HG03354 (cell line): ENCODE data around the gene SELPLG.
"Not testable (repeated sequence)": the region's sequence is repeated elsewhere in the genome, so short reads cannot be mapped to it uniquely, and the experiment has no call there.

Source experiments
- ATAC-seq: cut with Tn5 transposase; IDR thresholded peaks from one replicate; pipeline ENCODE4 v1.9.1; 2021; ENCODE audit warnings: mild to moderate bottlenecking; ENCODE audit not compliant: unreplicated experiment, poor library complexity, severe bottlenecking

SELPLG gene

DNA sequence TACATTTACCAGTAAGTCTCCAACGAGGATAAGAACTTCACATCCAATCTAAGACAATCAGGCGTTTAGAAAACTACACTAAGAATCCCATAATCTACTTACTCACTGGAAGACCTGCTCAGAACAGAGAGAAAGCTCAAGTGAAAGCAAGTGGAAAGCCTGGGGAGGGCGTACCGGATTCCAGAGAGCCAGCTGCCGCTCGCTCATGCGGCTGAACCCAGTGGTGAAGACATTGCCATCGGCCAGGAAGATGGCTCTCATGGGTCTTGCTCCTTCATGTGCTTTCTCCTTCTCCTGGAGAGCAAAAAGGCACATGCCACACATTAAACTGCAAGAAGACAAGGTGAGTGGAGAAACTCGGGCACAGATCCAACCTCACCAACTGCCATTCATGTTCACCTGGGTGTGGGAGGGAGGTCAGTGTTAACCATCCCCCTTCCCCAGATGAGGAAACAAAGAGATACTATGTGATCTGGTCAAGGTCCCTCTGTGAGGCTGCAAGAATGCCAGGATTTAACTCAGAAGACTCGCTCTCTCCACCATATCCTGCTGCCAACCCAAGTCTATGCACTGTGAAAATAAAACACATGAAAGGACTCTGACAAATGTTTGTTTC lies 23.5 kb upstream of the SELPLG start:
- no peak for ATAC-seq

- ATAC-seq = not testable (repeated sequence)
Observed at GRCh38 chr12:108656247-108656646, 22.6 kb upstream of the SELPLG start.

- not testable (repeated sequence) for ATAC-seq
Observed at GRCh38 chr12:108655812-108656175, 22.1 kb upstream of the SELPLG start.

- not testable (repeated sequence) for ATAC-seq
Observed at GRCh38 chr12:108654622-108655021, 20.9 kb upstream of the SELPLG start.

GRCh38 chr12:108653922-108654321 lies 20.2 kb upstream of the SELPLG start:
- ATAC-seq = no peak

DNA sequence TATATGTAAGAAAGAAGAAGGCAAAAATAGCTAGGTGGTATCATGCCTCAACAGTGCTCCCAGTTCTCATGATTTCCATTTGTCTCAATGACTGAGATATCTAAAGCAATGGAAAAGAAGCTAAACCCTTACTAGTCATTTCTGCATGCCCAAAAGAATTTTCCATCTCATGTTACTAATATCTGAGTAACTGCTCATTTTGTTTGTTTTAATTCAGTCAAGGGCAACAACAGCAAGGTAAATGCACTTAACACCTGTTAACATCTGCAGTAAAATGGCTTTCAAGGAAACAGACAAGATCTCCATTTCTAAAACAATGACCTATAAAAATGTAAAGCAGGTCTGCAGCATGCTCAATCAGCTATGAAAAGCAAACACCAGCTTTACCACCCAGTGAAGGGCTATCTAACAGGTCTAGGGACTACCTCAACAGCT lies 19.4 kb upstream of the SELPLG start:
- no peak for ATAC-seq

GRCh38 chr12:108650083-108650482 lies 16.4 kb upstream of the SELPLG start:
- ATAC-seq = no peak

DNA sequence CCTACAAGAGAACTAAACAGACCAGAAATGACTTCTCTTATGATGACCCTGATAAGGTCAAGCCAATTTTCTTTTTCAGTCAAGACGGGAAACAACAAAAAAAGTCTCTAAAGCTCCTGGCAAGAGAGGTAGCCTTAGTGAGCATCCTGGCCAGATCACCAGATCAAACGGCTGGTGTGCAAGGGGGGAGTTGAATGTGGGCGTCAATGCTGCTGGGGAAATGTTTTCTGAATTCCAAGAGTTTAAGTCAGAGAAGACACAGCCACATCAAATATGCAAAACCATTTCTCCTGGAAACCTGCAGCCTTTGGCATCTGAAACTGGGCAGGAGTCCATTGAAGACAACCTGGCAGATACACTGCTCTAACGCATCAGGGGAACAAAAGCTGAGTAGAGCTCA lies 16.0 kb upstream of the SELPLG start:
- no peak for ATAC-seq

- no peak for ATAC-seq
Observed at GRCh38 chr12:108649126-108649525, 15.4 kb upstream of the SELPLG start.

DNA sequence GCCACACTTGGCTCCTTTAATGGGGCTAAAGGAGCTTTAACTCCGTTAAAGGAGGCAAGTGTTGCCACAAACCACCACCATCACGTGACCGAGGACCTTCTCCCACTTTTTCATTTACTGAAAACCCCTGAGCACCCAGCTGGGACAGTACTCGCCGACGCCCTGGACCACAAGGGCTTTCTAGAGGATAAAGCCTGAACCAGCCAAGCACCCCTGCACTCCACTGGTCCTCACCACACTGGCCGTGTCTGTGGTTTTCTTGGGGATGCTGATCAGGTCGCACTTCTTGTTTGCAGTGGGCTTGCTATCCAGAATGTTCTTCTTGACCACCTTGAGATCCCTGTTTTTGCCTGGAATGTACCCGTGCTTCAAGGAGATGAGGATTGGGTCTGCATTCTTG lies 14.7 kb upstream of the SELPLG start:
- ATAC-seq = no peak

DNA sequence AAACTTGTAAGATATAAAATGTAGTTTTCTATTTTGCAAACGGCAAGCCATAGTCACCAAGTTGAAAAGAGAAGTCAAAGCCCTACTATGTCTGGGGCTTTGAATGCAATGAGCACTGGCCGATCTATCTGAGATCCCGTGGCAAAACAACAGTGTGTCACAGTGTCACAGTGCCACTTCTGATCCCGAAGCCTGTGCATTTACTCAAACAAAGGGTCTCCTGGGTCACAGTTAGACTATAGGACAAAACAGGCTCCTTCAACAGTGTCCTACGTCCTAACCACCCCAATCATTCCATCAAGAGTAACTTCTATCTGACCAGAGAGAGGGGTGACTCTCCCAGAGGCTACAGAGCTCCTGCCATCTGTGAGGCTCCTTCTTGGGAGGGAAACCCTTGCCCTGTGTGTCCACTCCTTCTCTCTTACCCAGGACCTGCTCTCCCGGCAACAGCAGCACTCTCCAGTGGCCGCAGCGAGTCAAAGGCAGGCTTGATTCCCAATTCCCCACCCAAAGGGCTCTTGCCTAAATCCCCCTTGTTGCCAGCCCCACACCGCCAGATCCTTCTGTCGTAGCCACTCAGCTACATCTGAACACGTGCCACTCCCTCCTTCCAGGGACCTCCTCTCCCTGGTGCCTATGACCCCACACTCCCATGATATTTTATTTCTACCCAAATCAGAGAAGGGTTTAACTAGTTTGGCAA lies 14.0 kb upstream of the SELPLG start:
- ATAC-seq = no peak

GRCh38 chr12:108646600-108647579 lies 13.2 kb upstream of the SELPLG start:
- no peak for ATAC-seq

- ATAC-seq = no peak
Observed at GRCh38 chr12:108645686-108646599, 12.2 kb upstream of the SELPLG start.

DNA sequence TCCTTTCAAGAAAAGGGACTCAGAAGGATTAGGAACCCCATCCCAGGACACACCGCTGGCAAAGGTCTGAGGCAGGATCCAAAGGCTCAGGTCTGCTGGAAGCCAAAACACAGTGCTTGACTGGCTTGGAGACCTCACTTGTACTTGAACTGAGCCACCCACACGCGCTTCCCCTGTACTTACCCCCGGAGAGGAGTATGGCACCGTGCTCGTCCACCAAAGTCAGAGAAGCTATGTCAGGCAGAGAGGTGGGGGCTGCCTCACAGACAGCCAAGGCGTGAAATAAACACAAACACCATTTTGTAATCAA lies 11.1 kb upstream of the SELPLG start:
- ATAC-seq = no peak

DNA sequence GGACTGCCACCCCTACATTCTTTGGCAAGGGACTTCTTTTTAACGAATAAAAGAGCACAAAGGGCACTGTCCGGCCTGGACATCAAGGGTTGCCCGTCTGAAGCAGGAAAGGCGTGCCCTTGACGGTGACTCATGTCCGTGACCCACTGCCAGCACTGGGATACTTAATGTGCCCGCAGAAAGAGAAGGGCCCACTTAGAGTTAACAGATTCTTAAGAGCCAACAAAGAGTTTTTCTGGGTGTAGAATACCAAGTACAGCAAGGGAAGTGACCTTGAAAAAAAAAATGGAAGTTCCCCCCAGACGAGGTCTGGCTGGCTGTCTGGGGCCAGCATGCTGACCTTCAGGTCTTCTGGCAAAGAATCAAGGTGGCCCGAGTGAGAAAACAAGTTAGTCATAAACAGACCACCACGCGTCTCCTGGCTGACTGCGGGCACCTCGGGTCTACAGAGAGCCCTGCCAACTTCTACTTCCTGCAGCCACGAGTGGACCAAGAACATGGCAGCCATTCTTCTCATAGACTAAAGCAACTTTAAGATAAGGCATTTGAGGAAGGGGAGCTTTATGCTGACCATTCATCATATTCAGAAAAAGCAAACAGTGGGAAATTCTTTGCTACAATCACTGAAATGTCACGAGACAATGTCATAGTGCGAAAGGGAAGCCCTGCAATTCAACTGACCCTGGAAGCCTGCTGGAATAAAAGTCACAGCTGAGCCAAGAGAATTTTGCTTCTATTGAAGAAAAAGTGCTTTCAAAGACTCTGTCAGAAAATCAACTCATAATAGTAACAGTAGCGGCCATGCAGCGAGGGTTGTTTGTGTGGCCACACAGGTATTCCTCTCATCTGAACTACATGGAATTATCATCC lies 10.5 kb upstream of the SELPLG start:
- ATAC-seq = no peak

DNA sequence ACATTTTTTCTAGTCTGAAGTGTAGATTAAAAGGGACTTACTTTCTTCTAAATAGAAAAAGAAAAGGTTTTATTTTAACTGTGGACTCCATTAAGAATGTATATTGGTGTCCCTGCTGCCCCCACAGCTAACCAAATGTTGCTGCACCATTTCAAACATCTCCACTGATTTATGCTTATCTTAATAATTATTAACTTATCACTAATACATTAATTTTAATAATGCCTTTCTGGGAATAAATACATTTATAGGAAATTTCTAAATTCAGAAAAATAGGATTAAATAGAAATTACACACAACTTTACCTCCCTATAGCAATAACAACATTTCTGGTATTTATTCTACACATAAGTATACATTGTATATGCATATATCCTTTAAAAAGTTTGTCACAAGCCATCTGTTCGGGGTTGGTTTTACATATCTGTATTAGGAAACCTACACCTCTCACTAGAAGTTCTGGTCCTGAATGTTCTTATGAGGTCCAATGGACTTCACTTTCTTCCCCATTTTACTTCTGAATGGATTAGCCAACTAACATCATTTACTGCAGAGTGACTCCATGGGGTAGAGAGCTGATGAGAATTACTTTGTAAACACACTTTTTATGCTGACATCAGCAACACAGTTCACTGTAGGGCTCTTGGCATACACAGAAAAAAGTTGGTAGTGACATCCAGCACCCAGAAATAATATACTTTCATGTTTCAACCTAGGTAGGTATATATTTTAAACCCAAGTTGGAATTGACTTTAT lies 9.4 kb upstream of the SELPLG start:
- ATAC-seq = no peak

DNA sequence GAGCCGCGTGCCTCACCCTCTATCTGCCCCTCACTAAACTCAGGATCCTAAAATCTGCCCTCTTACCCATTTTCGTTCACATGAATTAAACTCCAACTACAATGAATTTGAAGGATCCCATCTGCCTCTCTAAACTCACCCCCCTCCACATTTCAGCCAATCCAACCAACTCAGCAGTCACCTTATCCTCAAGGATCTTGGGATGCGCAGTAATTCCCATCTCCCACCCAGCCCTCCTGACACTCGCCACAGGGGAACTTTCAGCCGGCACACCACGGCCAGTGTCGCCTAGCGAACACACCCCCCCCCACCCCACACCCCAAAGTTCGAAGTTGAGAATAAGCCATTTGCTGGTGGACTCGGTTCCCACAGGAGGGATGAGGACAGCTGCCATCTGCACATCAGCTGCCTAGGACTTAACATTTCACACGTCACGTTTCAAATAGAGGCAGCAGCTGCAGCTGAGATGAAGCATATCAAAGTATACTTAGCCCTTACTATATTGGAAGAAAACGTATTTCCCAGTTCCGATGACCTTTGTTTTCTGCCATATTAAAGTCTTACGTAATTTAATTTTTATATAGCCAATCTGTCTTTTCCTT lies 8.7 kb upstream of the SELPLG start:
- ATAC-seq = no peak
